Cardiac fibroblast (primary cell): ENCODE data around the gene ASB18.
A peak's percentile ranks its signal among the peaks of the same experiment; 100 is the strongest.

ENCODE experiments used
- DNase-seq, 2 donors: peaks; one replicate each; pipeline versions ENCODE4 v3.0.0 to v3.0.0-alpha.2; 2010; ENCODE audit warnings: low read depth in 2 of 2
- H3K4me3 ChIP-seq, 2 donors: replicated peaks in 1 of 2; 1 replicate in 1 of 2; 2 replicates in 1 of 2; pipeline ENCODE4 v1.5.1; 2011; ENCODE audit warnings: low read depth in 2 of 2, low read length in 2 of 2, mild to moderate bottlenecking in 2 of 2, moderate library complexity in 1 of 2
- CTCF ChIP-seq: IDR thresholded peaks from one replicate; pipeline ENCODE4 v1.5.1; 2011; ENCODE audit warnings: low read depth, mild to moderate bottlenecking, low read length, inconsistent platforms

Gene ASB18

GRCh38 chr2:236244256-236244655 lies 19.9 kb downstream of the ASB18 start:
- no peak overlapping the region for H3K4me3 ChIP-seq
- no peak for DNase-seq
- no peak for TF ChIP-seq CTCF

- DNase-seq: no peak
- TF ChIP-seq CTCF: no peak
- no peak overlapping the region for H3K4me3 ChIP-seq
Measured at GRCh38 chr2:236242057-236242495, 22.1 kb downstream of the ASB18 start.

GRCh38 chr2:236241181-236242056 lies 22.8 kb downstream of the ASB18 start:
- no peak for TF ChIP-seq CTCF
- no peak overlapping the region for H3K4me3 ChIP-seq

GRCh38 chr2:236240228-236240990 lies 23.8 kb downstream of the ASB18 start:
- TF ChIP-seq CTCF: no peak
- H3K4me3 ChIP-seq: no peak overlapping the region

More at GRCh38 chr2:236241181-236242056, 22.8 kb downstream of the ASB18 start:
- DNase-seq: no peak

GRCh38 chr2:236239276-236240065 lies 24.7 kb downstream of the ASB18 start:
- no peak for TF ChIP-seq CTCF
- H3K4me3 ChIP-seq: no peak overlapping the region
- no peak for DNase-seq

More at GRCh38 chr2:236240228-236240990, 23.8 kb downstream of the ASB18 start:
- DNase-seq: peak in 1 of 2 donors; percentile 2

GRCh38 chr2:236238751-236239150 lies 25.5 kb downstream of the ASB18 start:
- no peak for DNase-seq
- no peak overlapping the region for H3K4me3 ChIP-seq
- no peak for TF ChIP-seq CTCF
